Measurements from ENCODE around the gene ELP1.

ELP1 gene

DNA sequence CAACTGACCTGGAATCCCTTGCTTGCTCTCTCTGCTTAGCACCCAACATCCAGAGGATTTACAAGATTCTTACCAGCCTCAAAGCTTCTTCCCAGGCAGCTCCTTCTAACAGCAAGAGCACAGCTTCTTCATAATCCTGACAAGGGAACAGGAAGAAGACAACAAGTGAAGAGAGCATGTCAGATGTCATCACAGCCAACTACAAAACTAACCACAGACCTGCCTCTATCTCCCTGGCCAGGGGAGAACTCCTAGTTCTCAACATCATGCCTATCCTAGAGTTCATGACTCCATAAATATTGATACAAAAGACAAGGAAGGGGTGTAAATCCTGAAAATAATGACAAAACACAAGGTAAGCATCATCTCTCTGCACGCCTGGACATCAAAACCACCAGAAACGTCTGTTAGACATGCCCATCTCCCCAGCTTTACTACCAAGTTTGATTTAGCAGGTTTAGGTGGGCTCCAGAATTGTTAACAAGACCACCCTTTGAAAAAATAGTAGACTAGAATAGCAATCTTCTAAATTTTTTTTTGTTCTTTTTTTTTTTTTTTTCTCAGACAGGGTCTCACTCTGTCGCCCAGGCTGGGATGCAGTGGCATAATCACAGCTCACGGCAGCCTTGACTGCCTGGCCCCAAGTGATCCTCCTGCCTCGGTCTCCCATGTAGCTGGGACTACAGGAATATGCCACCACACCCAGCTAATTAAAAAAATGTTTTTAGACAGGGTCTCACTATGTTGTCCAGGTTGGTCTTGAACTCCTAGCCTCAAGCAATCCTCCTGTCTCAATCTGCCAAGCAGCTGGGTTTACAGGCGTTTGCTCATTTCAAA is 51.7 kb downstream of the ELP1 start:
- no peak for DNase-seq

DNA sequence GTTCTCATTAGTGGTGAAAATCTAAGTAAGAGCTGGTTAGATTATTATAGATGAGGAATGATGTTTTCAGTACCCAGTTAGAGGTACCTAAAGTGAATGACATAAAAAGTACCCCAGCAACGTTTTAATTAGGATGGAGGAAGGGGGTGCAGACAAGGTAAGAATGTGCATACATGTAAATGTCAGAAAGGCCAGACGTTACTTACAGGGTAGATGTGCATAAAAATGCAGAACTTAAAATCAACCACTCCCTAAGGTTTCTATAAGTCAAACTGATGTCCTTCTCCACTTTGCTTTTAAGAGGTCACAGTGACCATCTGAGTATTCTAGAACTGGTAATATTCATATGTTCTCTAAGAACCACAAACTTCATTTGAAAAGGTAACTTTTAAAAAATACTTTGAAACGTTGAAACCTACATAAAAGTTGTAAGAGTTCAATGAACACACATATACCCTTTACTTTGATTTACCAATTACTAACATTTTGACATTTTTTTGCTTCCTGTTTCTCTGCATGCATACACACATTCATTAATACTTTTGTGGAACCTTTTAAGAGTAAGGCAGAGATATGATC is 53.1 kb downstream of the ELP1 start:
- no peak for DNase-seq

DNA sequence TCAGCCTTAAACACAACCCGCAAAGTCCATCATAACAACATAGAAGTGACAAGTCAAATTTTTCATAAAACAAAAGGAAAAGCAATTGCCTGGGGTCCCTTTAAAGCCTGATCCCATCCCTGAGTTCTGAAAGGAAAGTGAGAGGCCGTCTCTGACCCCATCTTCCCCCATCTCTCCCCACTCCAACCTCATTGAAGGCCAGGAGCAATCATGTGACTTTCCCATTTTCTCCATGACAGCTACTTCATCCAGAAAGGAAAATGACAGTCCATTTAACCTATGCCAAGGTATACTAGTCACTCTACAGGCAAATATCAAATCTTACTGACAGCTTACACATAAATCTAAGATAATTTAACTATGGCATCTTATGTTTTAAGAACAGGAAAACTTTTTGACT is 56.4 kb downstream of the ELP1 start:
- no peak for DNase-seq

DNA sequence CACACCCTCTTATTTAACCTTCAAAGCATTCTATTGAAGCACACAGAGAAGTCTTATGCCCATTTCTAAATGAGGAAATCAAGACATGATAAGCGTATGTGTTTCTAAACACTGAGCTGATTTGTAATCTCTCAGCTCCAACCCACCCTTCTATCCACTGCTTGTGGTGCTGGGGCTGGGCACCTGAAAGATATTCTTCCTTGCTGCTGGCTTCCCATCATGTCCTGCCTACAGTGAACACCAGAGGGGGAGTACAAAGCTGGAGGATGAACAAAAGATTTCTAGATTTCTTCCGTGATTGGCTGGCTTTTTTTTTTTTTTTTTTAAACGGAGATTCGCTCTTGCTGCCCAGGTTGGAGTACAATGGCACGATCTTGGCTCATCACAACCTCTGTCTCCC is 57.5 kb downstream of the ELP1 start:
- DNase-seq: no peak

DNA sequence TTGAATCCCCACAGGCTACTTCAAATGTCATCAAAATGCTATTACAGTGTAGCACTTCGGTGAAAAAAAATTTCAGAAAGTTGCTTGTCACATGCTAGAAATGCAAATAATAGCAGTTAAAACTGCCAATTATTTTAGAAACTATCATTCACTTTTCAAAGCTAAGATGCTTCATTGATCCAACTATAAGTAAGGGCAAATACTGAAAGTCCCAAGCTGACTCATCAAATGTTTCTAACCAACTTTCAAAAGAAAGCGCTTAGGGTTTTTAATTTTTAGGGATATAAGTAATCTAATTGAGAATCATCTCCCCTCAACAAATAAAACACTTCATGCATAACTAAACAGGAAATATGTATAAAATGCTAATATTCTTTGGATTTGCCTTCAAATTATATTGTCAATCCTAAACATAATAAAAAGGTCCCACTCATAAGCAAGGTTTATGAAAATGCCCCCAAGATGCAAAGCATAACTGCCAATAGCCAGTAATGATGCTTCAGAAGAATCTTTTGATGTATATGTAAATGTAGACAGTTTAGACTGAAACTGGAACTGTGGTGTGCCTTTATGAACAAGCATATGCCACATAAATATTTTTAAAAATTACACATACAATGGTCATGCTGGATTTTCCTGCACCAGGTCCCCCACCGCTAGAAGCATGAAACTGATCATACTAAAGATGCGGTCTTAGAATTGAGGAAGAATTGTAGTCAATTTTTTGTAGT is 59.7 kb downstream of the ELP1 start:
- no peak for DNase-seq

DNA sequence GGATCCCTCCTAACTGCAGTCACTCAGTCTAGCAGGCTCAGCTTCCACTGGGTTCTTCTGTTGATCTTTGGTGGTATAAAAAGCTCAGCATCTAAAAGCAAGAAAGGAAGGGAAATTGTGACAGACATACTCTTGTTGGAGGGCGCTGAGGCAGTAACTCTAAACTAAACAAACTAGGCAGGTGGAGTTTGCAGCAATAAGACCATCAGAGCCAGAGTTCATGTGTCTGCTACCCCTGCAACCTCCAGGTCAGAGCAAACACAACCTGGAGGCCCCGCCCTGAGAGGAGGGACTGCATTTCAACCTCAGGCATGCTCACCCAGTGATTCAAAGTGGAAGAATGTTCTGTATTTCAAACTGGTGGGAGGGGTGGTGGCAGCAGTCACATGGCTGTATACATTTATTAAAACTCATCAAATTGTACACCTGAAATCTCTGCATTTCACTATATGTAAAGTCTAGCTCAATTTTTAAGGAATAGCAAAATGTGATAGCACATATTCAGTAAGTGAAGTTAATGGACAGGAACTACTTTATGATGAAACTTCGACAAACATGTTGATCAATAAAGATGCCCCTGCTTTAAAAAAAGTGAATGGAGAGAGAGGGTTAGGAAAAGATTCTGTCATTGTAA is 64.7 kb downstream of the ELP1 start:
- no peak for DNase-seq

DNA sequence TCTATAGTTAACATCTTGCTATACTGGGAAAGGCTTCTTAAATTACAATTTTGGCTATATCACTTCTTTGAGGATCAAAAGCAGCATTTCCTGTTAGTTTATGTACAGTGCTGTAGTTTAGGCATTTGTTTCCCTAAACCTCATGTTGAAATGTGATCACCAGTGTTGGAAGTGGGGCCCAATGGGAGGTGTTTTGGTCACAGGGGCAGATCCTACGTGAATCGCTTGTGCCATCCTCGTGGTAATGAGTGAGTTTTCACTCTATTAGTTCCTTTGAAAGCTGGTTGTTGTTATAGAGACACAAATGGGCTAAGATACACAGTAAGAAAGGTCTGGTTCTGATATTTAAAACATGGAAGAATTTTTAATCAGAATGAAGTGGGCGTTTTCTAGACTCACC is 66.1 kb downstream of the ELP1 start:
- no peak for DNase-seq

DNA sequence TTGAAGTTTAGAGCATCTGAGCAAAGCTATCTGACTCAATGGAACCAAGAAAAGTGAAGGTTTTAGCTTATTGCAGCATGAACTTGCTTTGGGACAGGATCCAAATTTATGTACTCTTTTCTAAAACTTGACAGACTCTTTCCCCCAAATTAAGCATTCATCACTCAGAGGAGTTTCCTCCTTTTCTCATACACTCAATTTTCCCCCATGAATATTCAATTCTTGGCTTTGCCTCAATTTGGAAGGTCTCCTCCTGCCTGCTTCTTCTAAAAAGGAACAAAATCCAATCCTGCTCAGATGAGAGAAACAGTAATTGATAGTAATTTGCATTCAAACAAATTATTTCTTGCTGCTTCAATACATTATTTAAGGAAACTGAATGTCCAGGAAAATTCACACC is 66.8 kb downstream of the ELP1 start:
- no peak for DNase-seq

DNA sequence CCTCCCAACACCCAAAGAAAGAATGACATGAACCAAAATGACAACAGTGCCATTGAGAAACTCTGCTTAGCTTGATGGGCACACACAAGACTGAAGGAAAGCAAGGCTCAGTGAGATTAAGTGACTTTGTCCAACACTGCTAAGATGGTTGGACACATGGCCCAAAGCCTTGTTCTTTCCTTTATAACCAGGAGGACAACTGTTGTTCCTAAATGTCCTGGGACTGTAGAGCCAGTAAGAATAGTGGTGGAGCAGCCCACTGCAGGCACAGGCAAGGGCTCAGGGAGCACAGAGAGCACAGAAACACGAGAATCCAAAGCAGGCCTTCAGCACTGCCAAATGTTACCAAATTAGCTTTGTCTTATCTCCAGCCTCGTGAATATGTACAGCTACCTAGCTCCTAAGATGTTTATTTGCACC is 67.9 kb downstream of the ELP1 start:
- DNase-seq: no peak

DNA sequence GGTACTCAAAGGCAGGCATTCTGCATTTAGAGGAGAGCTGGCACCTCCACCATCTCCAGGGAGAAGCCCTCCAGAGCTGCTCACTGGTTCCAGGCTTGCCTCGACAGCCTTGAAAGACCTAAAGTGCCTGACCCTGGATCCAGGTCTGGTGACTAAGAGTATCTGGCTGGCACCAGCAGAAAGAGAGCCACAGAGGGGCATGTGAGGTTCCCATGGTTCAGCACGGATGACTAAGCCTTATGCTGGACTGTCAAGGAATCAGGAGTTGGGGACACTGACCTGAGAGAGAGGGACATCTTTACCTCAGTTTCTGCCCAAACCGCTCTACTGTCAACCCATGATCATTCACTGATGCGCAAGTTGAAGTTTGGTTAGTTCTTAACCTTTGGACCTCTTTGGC is 68.9 kb downstream of the ELP1 start:
- no peak for DNase-seq

DNA sequence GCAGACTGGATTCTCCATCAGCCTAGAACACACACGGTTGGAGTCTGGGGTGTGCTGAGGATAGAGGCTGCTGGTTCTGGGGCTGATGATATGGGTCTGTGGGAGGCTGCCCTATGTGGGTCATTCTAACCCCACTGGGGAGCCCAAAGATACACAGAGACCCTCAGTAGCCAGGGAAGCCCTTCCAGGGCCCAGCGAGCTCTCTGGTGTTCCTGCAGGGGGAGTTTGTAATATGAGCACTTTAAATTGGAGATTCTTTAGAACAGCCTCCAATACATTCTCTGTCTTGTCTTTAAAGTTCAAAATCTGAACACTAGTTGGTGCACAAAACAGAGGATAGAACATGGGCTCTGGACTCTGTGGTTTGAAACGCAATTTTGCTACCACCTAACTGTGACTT is 69.5 kb downstream of the ELP1 start:
- no peak for DNase-seq

DNA sequence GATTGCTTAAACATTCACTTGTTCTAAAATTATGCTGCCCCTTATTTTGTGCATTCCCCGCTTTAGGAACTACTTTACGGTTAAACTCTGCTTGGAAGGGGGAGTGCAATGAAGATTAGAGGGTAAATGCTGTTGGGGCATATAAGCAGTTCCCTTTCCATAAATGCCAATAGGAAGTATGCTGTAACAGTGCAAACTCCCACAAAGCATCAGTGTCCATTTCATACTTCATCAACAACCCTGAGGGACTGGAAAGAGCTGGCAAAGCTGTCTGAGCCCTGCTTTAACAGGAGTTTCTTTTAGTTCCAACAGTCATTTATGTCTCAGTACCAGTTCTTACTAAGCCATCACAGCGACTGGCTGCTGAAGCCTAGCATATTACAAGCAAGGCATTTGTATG is 70.0 kb downstream of the ELP1 start:
- no peak for DNase-seq

DNA sequence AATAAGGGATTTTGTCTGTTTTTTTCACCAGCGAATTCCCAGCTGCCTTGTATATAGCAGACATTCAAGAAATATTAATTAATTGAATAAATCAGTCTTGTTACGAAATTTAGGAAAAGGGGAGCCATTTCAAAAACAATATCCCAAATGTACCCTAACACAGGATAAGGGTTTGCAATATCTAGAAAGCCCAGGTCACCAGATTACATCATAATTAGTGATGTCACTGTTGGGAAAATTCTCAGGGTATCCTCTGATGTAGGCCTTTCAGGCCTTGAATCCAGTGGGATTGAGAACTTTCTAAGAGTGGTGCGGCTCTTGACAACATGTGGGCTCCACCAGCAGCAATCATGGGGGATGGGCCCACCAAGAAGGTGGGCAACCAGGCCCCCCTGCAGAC is 71.9 kb downstream of the ELP1 start, which contains the start of gene ACTL7A:
ACTL7A (plus strand) TSS at position 270 of the 400 bp plus-strand sequence; CDS start at position 327, 57 bp downstream.
- DNase-seq: no peak

DNA sequence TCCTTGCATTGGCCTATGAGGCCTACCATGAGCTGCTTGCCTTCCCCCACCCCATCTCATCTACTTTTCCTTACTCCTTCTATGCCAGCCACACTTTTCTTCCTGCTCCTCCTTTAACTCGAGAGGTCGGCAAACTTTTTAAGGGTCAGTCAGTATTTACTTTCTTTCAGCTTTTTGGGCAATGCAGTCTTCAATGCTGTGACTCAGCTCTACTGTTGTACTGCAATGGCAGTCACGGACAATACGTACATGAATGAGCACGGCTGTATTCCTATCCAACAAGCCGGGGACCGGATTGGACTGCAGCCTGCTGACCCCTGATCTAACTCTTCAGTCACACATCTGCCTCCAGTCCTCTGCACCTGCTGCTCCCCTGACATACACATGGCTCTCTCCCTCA is 72.5 kb downstream of the ELP1 start:
- no peak for DNase-seq

DNA sequence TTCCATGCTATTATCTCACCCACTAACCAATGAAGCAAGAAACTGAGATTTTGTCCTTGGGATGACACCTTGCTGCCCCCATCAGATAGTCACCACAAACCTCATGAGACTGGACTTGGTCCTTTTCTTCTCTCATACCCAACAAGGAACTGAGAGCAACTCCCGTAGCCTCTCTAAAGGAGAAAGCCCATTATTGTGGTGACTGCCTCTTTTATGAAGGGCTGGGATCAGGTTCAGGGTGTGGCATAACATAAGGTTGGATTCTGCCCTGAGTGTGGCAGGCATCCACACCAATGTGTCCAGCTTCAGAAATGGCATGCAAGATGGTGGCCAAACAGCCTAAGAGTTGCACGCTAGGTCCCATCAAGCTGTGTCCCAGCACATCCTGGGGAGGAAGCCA is 73.2 kb downstream of the ELP1 start:
- no peak for DNase-seq

DNA sequence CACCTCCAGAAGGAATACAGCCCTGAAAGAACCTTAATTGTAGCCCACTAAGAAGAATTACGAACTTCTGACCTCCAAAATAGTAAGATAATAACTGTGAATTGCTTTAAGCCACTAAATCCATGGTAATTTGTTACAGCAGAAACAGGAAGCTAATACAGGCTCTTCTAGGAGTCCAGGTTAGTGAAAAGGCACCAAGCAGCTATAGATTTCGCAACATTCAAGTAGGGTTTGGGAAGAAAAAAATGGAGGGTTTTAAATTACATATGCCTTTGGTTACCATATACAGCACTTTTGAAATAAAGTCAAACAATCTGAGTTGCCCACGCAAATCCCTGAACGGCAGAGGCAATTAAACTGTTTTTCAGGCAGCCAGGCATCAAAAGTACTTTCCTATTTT is 73.6 kb downstream of the ELP1 start:
- no peak for DNase-seq

DNA sequence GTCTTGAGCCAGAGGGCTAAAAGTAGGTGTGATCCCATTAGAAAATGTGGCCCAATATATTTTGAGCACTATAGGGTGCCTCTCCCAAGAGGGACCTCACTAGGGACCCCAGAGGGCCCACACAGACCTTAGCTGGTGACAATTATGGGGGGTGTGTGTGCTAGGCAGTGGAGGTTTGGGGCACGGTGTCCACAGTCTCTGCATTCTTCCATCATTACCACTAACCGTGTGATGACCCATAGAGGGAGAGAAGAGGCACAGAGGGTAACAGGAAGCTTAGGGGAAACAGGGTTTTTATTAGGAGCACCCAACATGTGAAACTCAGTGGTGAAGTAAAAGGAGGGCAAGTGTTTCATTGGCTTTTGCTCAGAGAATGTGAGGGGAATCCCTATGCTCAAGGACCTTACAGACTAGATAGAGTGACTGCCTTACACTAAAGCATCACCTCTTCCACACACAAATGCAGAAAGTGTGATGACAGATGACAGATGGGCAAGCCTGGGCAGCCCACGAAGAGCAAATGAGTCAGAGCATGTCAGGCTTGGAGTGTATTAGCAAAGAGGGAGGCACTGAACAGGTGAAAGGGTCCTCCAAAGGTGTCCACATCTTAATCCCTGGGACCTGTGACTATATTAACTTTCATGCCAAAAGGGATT is 74.3 kb downstream of the ELP1 start:
- DNase-seq: no peak

DNA sequence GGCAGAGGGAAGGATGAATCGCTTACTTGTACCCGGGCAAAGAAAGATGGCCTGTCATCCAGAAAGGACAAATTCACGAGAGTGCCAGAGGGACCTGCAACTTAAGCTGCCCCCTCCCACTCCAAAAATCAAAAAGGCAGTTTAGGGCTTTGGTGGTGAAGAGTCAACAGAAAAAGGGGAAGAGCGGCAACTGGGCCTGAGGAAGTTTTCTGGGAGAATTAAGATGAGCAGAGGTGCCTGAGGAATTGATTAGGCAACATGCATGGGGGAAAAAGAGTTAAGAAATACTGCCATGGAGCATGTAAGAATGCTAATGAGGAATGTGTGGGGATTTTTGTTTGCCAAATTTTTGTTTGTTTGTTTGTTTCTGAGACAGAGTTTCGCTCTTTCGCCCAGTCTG is 76.4 kb downstream of the ELP1 start:
- DNase-seq: no peak

DNA sequence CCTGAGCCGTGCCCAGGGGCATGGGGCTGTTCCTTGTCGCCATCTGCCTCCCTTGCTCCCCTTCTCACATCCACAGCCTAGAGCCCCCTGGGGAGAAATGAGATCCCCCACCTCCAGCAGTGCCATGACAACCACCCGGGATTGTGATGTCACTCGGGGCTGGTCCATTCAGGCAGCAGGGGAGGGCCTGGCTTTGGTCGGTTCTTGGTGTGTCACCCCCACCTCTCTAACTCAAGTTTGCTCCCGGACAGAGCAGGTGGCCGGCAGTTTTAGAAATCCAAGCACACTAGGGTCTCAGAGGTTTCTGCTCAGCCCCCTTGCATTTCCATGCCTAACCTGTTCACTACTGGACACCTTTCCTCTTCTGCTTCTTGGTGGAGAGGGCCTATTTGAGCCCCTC is 78.0 kb downstream of the ELP1 start, which contains the start of gene ACTL7B:
ACTL7B (minus strand) TSS at position 99 of the 400 bp plus-strand sequence; CDS start at position 43, 56 bp downstream.
- no peak for DNase-seq

DNA sequence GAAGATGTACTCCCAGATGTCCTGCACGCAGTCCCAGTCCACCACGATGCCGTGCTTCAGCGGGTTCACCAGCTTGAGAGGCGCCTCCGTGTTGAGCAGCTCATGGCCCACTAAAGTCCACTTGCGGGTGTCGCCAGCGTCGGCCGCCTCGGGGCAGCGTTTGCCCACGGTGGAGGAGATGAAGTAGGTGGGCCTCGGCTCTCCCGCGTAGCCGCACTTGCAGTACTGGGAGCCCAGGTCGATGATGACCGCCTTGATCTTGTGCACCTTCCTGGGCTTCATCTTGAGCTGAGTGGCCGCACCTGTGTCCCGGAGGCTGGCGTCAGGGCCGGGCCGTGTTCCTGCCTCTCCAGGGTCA is 78.4 kb downstream of the ELP1 start:
- no peak for DNase-seq

DNA sequence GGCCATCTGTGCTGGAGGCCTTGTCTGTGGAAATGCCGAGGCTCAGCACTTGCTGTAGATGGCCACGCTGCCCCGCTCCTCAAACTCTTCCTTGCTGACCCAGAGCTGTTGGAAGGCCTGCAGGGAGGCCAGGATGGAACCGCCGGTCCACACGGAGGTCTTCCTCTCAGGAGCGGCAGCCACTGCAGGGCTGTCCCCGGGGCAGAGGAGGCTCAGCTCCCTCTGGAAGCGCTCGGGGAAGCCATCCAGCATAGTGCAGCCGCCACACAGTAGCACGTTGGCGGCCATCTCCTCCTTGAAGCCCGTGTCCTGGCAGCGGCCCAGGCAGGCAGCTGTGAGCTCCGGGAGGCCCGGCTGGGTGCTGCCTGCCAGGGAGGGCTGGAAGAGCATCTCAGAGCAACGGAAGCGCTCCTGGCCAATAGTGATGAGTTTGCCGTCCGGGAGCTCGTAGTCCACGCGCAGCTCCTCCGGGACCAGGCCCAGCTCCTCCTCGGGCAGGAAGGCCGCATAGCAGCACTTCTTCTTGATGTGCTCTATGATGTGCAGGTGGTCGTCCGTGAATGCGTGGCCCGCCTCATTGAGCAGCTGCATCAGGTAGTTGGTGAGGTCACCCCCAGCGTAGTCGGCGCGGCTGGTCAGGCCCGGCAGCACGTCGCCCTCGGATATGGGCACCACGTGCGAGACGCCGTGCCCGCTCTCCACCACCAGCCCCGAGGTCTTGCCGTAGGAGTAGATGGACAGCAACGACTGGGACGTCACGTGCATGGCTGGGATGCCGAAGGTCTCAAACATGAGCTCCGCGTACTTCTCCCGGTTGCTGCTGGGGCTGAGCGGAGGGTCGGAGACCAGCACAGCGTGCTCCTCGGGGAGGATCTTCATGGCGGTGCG is 79.0 kb downstream of the ELP1 start:
- no peak for DNase-seq

DNA sequence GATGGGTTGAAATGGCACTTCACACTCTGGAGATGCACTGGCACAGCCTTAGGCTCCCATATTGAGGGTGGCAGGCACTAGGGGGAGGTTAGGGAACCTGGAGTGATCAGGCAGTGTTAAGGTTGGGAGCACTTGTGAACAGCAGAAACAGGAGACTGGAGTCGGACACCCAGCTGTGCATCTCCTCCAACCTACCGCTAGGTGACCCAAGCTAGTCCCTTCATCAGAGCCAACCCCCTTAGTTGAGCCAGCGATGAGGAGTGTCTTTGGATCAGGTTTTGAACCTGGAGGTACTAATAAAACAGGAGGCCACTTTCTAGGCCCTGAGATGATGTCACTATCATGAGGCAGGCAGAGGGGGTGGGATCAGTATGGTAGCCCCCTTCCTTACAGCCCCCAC is 79.8 kb downstream of the ELP1 start:
- no peak for DNase-seq

Data from NCI-H774 (cell line).